HEK293 (cell line): ENCODE results near the gene VEGFC.

Experiments
- CTCF ChIA-PET: fragments of 350-600 bp; formaldehyde crosslinking; extraction: SDS; loops from one replicate; lab custom pipeline; 2021; ENCODE audit warnings: antibody characterized with exemption; lab: Yijun Ruan, JAX
- POLR2A ChIA-PET: fragments of 300-600 bp; formaldehyde crosslinking; extraction: SDS; loops from one replicate; lab custom pipeline; 2020; ENCODE audit warnings: antibody characterized with exemption, inconsistent platforms; lab: Yijun Ruan, JAX
- H3K27ac ChIP-seq: fragments of 200-500 bp; sonication (Bioruptor generic); 2 replicates; pipeline ENCODE4 v1.5.1; 2014; ENCODE audit warnings: low read depth, low read length, control low read depth, inconsistent platforms; ENCODE audit errors: extremely low read depth
- H3K36me3 ChIP-seq, 2 experiments: fragments of 200-500 bp in 1 of 2; sonication (Bioruptor generic) in 1 of 2; 1 replicate in 1 of 2; 2 replicates in 1 of 2; pipeline ENCODE4 v1.5.1; 2014 to 2017; ENCODE audit warnings: inconsistent platforms in 2 of 2, low read length in 2 of 2; ENCODE audit not compliant: control insufficient read depth in 2 of 2, insufficient read depth in 1 of 2
- H3K4me1 ChIP-seq: fragments of 200-500 bp; sonication (Bioruptor generic); 2 replicates; pipeline ENCODE4 v1.5.1; 2014; ENCODE audit warnings: mild to moderate bottlenecking, low read length, inconsistent platforms; ENCODE audit not compliant: control insufficient read depth, insufficient read depth
- H3K4me3 ChIP-seq: 2 replicates; pipeline ENCODE4 v1.5.1; 2011; ENCODE audit warnings: low read depth, mild to moderate bottlenecking, control low read depth, low read length, moderate library complexity
- H3K9me3 ChIP-seq: fragments of 200-500 bp; sonication (Bioruptor generic); 2 replicates; pipeline ENCODE4 v1.5.1; 2014; ENCODE audit warnings: low read depth, low read length, inconsistent platforms; ENCODE audit not compliant: control insufficient read depth, insufficient read depth
- PRDM1 ChIP-seq: fragments of 450-650 bp; formaldehyde crosslinking; IDR thresholded peaks from 2 replicates; pipeline ENCODE4; 2016; ENCODE audit warnings: missing biosample characterization, missing genetic modification characterization
- SCRT1 ChIP-seq: fragments of 450-650 bp; formaldehyde crosslinking; IDR thresholded peaks from 2 replicates; pipeline ENCODE4 v1.5.1; 2016; ENCODE audit warnings: missing biosample characterization, missing genetic modification characterization, borderline replicate concordance
- SCRT2 ChIP-seq: fragments of 450-650 bp; formaldehyde crosslinking; IDR thresholded peaks from 2 replicates; pipeline ENCODE4 v1.5.1; 2016; ENCODE audit warnings: missing biosample characterization, missing genetic modification characterization
- ZBTB17 ChIP-seq: fragments of 450-650 bp; formaldehyde crosslinking; IDR thresholded peaks from 2 replicates; pipeline ENCODE4 v1.5.1; 2016; ENCODE audit warnings: missing biosample characterization, missing genetic modification characterization
- ZFP3 ChIP-seq: fragments of 450-650 bp; formaldehyde crosslinking; IDR thresholded peaks from 2 replicates; pipeline ENCODE4 v1.5.1; 2016; ENCODE audit warnings: low read depth, missing biosample characterization, missing genetic modification characterization
- ZNF10 ChIP-seq: fragments of 450-650 bp; formaldehyde crosslinking; IDR thresholded peaks from 2 replicates; pipeline ENCODE4 v1.5.1; 2017; ENCODE audit warnings: missing biosample characterization, missing genetic modification characterization
- ZNF114 ChIP-seq: fragments of 450-650 bp; formaldehyde crosslinking; IDR thresholded peaks from 2 replicates; pipeline ENCODE4 v1.5.0; 2017; ENCODE audit warnings: missing biosample characterization, missing genetic modification characterization
- ZNF146 ChIP-seq: fragments of 450-650 bp; formaldehyde crosslinking; IDR thresholded peaks from 2 replicates; pipeline ENCODE4 v1.5.1; 2016; ENCODE audit warnings: missing biosample characterization, missing genetic modification characterization
- ZNF214 ChIP-seq: fragments of 450-650 bp; formaldehyde crosslinking; IDR thresholded peaks from 2 replicates; pipeline ENCODE4 v1.5.1; 2017; ENCODE audit warnings: missing biosample characterization, mild to moderate bottlenecking, missing genetic modification characterization, borderline replicate concordance
- ZNF426 ChIP-seq: fragments of 450-650 bp; formaldehyde crosslinking; IDR thresholded peaks from 2 replicates; pipeline ENCODE4 v1.5.1; 2017; ENCODE audit warnings: missing biosample characterization, missing genetic modification characterization, mild to moderate bottlenecking, inconsistent platforms, moderate library complexity
- ZNF549 ChIP-seq: fragments of 450-650 bp; IDR thresholded peaks from 2 replicates; pipeline ENCODE4 v1.5.1; 2018; ENCODE audit warnings: missing biosample characterization, missing genetic modification characterization, mild to moderate bottlenecking, inconsistent platforms, moderate library complexity
- ZNF621 ChIP-seq: fragments of 450-650 bp; formaldehyde crosslinking; IDR thresholded peaks from 2 replicates; pipeline ENCODE4 v1.5.1; 2017; ENCODE audit warnings: missing biosample characterization, missing genetic modification characterization
- ZNF626 ChIP-seq: fragments of 450-650 bp; sonication (Bioruptor Pico); formaldehyde crosslinking; IDR thresholded peaks from 2 replicates; pipeline ENCODE4 v1.5.1; 2018; ENCODE audit warnings: missing biosample characterization, missing genetic modification characterization, inconsistent platforms
- ZNF791 ChIP-seq: fragments of 450-650 bp; formaldehyde crosslinking; IDR thresholded peaks from 2 replicates; pipeline ENCODE4 v1.5.1; 2016; ENCODE audit warnings: missing biosample characterization, missing genetic modification characterization
- ZNF792 ChIP-seq: fragments of 450-650 bp; formaldehyde crosslinking; IDR thresholded peaks from 2 replicates; pipeline ENCODE4 v1.5.1; 2016; ENCODE audit warnings: missing biosample characterization, missing genetic modification characterization
- ZSCAN16 ChIP-seq: fragments of 450-650 bp; formaldehyde crosslinking; IDR thresholded peaks from 2 replicates; pipeline ENCODE4 v1.5.1; 2016; ENCODE audit warnings: missing biosample characterization, missing genetic modification characterization
- ZSCAN23 ChIP-seq: fragments of 450-650 bp; formaldehyde crosslinking; IDR thresholded peaks from 2 replicates; pipeline ENCODE4 v1.5.1; 2016; ENCODE audit warnings: missing biosample characterization, missing genetic modification characterization
- TF ChIP-seq, protein P1 (sequence below): fragments of 450-650 bp; formaldehyde crosslinking; IDR thresholded peaks from 2 replicates; pipeline ENCODE4 v1.5.0; 2017; ENCODE audit warnings: missing biosample characterization, missing genetic modification characterization, borderline replicate concordance
- TF ChIP-seq, protein P2 (sequence below): fragments of 450-650 bp; formaldehyde crosslinking; IDR thresholded peaks from 2 replicates; pipeline ENCODE4 v1.5.1; 2016; ENCODE audit warnings: missing biosample characterization, missing genetic modification characterization
- TF ChIP-seq, protein P3 (sequence below): fragments of 450-650 bp; formaldehyde crosslinking; optimal IDR thresholded peaks from 2 replicates; pipeline ENCODE3; 2016; ENCODE audit warnings: missing biosample characterization, mild to moderate bottlenecking, missing genetic modification characterization
- TF ChIP-seq, protein P4 (sequence below): fragments of 450-650 bp; formaldehyde crosslinking; IDR thresholded peaks from 2 replicates; pipeline ENCODE4 v1.5.1; 2016; ENCODE audit warnings: missing biosample characterization, missing genetic modification characterization
- TF ChIP-seq, protein P5 (sequence below): fragments of 450-650 bp; formaldehyde crosslinking; IDR thresholded peaks from 2 replicates; pipeline ENCODE4 v1.5.1; 2017; ENCODE audit warnings: missing biosample characterization, missing genetic modification characterization
- TF ChIP-seq, protein P6 (sequence below): fragments of 450-650 bp; formaldehyde crosslinking; IDR thresholded peaks from 2 replicates; pipeline ENCODE4 v1.5.1; 2016; ENCODE audit warnings: missing biosample characterization, missing genetic modification characterization
- TF ChIP-seq, protein P7 (sequence below): fragments of 450-650 bp; formaldehyde crosslinking; IDR thresholded peaks from 2 replicates; pipeline ENCODE4 v1.5.1; 2016; ENCODE audit warnings: missing biosample characterization, missing genetic modification characterization, low read depth

Gene VEGFC

DNA sequence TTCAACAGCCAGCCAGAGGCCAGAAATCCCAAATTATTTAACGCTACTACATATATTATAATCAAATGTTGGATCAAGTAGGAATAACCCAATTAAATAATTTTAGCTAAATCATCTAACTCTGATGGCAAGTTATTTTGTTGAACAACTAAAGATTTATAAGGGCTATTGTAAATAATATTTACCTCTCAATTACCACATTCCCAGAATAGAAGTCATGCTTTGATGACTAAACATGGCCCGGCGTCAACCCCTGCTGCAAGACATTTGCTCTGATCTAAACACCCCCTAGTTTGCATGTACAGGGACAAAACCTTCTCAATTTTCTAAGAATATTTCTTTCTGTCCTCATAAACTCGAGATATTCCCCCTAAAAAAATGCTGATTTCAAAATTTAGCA is 14.2 kb downstream of the VEGFC start (continued):
- TF ChIP-seq, protein P1, sequence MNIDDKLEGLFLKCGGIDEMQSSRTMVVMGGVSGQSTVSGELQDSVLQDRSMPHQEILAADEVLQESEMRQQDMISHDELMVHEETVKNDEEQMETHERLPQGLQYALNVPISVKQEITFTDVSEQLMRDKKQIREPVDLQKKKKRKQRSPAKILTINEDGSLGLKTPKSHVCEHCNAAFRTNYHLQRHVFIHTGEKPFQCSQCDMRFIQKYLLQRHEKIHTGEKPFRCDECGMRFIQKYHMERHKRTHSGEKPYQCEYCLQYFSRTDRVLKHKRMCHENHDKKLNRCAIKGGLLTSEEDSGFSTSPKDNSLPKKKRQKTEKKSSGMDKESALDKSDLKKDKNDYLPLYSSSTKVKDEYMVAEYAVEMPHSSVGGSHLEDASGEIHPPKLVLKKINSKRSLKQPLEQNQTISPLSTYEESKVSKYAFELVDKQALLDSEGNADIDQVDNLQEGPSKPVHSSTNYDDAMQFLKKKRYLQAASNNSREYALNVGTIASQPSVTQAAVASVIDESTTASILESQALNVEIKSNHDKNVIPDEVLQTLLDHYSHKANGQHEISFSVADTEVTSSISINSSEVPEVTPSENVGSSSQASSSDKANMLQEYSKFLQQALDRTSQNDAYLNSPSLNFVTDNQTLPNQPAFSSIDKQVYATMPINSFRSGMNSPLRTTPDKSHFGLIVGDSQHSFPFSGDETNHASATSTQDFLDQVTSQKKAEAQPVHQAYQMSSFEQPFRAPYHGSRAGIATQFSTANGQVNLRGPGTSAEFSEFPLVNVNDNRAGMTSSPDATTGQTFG (tag by site-specific recombination): no peak
- no peak for TF ChIP-seq ZNF621 (tag by site-specific recombination)
- TF ChIP-seq ZNF549: no peak
- TF ChIP-seq, protein P2, sequence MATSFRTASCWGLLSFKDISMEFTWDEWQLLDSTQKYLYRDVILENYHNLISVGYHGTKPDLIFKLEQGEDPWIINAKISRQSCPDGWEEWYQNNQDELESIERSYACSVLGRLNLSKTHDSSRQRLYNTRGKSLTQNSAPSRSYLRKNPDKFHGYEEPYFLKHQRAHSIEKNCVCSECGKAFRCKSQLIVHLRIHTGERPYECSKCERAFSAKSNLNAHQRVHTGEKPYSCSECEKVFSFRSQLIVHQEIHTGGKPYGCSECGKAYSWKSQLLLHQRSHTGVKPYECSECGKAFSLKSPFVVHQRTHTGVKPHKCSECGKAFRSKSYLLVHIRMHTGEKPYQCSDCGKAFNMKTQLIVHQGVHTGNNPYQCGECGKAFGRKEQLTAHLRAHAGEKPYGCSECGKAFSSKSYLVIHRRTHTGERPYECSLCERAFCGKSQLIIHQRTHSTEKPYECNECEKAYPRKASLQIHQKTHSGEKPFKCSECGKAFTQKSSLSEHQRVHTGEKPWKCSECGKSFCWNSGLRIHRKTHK (tag by site-specific recombination): no peak

DNA sequence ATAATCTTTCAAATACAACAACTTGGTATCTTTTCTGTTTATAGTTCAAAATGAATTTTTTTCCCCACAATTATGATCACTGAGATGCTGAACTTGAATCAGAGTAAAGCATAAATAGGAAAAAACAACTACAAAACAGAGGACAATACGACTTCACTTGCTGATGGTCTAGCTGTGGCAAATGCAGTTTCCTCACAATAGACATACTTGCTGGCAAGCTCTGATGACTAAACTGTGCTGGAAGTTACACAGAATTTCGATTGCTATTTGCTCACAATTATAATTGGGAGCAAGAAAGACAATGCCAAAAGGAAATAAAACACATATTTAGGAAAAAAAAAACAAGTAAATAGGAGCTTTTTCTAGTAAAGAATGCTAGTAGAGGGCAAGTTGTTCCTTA is 14.7 kb downstream of the VEGFC start:
- no peaks in the 10 kb centered on the region for H3K36me3 ChIP-seq
- H3K9me3 ChIP-seq: no peaks in the 10 kb centered on the region
- H3K4me1 ChIP-seq: peaks cover 15% of the 10 kb centered on the region; the same call in 1 of the 2 replicates
- H3K4me3 ChIP-seq: no peak overlapping the region
- no peak overlapping the region for H3K27ac ChIP-seq
- POLR2A ChIA-PET: no interaction called here
- CTCF ChIA-PET: interaction anchor here (1.2 kb wide), 1 partner anchor 231 kb away, joined by 3 read pairs; no protein-coding TSS in a partner anchor
- TF ChIP-seq ZSCAN16 (tag by site-specific recombination): no peak
- no peak for TF ChIP-seq PRDM1
- TF ChIP-seq ZNF791 (tag by site-specific recombination): no peak
- TF ChIP-seq, protein P3, sequence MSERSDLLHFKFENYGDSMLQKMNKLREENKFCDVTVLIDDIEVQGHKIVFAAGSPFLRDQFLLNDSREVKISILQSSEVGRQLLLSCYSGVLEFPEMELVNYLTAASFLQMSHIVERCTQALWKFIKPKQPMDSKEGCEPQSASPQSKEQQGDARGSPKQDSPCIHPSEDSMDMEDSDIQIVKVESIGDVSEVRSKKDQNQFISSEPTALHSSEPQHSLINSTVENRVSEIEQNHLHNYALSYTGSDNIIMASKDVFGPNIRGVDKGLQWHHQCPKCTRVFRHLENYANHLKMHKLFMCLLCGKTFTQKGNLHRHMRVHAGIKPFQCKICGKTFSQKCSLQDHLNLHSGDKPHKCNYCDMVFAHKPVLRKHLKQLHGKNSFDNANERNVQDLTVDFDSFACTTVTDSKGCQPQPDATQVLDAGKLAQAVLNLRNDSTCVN (tag by site-specific recombination): no peak
- TF ChIP-seq, protein P4, sequence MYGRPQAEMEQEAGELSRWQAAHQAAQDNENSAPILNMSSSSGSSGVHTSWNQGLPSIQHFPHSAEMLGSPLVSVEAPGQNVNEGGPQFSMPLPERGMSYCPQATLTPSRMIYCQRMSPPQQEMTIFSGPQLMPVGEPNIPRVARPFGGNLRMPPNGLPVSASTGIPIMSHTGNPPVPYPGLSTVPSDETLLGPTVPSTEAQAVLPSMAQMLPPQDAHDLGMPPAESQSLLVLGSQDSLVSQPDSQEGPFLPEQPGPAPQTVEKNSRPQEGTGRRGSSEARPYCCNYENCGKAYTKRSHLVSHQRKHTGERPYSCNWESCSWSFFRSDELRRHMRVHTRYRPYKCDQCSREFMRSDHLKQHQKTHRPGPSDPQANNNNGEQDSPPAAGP (tag by site-specific recombination): no peak
- TF ChIP-seq, protein P5, sequence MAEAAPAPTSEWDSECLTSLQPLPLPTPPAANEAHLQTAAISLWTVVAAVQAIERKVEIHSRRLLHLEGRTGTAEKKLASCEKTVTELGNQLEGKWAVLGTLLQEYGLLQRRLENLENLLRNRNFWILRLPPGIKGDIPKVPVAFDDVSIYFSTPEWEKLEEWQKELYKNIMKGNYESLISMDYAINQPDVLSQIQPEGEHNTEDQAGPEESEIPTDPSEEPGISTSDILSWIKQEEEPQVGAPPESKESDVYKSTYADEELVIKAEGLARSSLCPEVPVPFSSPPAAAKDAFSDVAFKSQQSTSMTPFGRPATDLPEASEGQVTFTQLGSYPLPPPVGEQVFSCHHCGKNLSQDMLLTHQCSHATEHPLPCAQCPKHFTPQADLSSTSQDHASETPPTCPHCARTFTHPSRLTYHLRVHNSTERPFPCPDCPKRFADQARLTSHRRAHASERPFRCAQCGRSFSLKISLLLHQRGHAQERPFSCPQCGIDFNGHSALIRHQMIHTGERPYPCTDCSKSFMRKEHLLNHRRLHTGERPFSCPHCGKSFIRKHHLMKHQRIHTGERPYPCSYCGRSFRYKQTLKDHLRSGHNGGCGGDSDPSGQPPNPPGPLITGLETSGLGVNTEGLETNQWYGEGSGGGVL: no peak
- no peak for TF ChIP-seq SCRT1 (tag by site-specific recombination)
- TF ChIP-seq ZNF626: no peak

DNA sequence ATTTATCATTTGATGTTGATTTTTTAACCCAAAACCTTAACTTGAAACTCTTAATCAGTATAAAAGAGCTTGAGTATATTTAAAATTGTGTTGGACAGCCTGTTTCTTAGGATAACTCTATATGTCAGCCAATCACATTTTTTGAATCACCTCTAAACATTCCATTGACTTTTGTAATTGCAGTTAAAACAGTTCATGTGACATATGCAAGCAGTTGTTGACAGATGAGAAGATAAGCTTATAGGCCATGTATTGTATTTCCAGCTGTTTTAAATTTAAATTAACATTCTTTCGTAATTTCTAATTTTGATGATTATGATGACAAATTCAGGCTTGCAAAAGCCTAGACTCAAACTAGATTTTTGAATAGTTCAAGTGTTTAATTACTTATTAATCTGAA is 17.4 kb downstream of the VEGFC start:
- ChIA-PET CTCF (interaction anchor here (2.4 kb wide), 1 partner anchor 272 kb away, joined by 8 read pairs; no protein-coding TSS in a partner anchor), POLR2A (no interaction called here)
- no peak overlapping the region for H3K27ac ChIP-seq
- TF ChIP-seq ZNF426 (tag by site-specific recombination) (no peak), ZNF146 (no peak), ZNF114 (tag by site-specific recombination) (no peak), ZNF792 (tag by site-specific recombination) (no peak), ZBTB17 (no peak), ZFP3 (tag by site-specific recombination) (no peak), ZNF10 (tag by site-specific recombination) (no peak), ZSCAN23 (tag by site-specific recombination) (no peak), SCRT2 (no peak), ZNF214 (tag by site-specific recombination) (no peak)
- TF ChIP-seq, protein P6, sequence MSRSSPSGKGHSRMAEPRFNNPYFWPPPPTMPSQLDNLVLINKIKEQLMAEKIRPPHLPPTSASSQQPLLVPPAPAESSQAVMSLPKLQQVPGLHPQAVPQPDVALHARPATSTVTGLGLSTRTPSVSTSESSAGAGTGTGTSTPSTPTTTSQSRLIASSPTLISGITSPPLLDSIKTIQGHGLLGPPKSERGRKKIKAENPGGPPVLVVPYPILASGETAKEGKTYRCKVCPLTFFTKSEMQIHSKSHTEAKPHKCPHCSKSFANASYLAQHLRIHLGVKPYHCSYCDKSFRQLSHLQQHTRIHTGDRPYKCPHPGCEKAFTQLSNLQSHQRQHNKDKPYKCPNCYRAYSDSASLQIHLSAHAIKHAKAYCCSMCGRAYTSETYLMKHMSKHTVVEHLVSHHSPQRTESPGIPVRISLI (tag by site-specific recombination): no peak
- TF ChIP-seq, protein P7, sequence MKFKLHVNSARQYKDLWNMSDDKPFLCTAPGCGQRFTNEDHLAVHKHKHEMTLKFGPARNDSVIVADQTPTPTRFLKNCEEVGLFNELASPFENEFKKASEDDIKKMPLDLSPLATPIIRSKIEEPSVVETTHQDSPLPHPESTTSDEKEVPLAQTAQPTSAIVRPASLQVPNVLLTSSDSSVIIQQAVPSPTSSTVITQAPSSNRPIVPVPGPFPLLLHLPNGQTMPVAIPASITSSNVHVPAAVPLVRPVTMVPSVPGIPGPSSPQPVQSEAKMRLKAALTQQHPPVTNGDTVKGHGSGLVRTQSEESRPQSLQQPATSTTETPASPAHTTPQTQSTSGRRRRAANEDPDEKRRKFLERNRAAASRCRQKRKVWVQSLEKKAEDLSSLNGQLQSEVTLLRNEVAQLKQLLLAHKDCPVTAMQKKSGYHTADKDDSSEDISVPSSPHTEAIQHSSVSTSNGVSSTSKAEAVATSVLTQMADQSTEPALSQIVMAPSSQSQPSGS (tag by site-specific recombination): no peak
- TF ChIP-seq, all 188 proteins: peak for 0
- H3K4me3 ChIP-seq: no peak overlapping the region
- peaks cover 9% of the 10 kb centered on the region; the same call in 1 of the 2 replicates for H3K4me1 ChIP-seq
- H3K36me3 ChIP-seq: no peaks in the 10 kb centered on the region
- no peaks in the 10 kb centered on the region for H3K9me3 ChIP-seq
